Retina (tissue), 1 donor: Measurements from ENCODE around the gene SERPINA3.

ENCODE experiments used
- DNase-seq: peaks from one replicate; pipeline ENCODE4 v3.0.0-alpha.2; 2016

The SERPINA3 gene

DNA sequence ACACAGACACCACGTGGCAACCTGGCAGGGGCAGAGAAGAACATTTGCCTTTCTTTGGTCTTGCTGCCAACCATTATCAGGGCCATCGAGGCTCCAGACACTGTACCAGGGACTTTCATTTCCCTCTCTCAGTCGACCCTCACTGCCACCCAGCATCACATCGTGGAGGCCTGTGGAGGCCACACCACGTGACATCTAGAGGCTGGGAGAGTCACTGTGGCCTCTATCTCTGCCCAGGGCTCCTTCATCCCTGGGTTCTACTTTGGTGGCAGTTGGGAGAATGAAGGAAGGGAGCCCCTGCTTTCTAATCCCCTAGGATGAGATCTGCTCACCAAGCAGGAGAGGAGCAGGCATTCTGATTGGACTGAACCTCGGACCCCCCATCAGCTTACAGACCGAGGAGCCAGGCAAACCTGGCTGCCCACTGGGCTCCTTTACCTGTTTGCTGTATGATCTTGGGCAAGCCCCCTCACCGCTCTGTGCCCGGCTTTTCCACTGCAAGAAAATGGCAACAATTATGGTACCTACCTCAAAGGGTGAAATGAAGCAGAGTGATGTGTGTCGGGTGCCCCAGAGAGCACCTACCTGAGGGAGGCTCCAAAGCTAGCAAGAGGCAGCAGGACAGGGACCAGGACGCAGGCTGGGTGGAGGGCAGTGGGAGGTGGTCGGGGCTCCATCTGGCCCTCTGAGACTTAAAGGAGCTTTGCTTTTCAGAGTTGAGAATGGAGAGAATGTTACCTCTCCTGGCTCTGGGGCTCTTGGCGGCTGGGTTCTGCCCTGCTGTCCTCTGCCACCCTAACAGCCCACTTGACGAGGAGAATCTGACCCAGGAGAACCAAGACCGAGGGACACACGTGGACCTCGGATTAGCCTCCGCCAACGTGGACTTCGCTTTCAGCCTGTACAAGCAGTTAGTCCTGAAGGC is 1.8 kb downstream of the SERPINA3 start:
- no peak for DNase-seq

GRCh38 chr14:94614802-94615201 is 2.6 kb downstream of the SERPINA3 start:
- no peak for DNase-seq

GRCh38 chr14:94615254-94615653 is 3.1 kb downstream of the SERPINA3 start:
- DNase-seq = no peak

- DNase-seq = no peak
These were observed 3.8 kb downstream of the SERPINA3 start for GRCh38 chr14:94615823-94616570.

- DNase-seq = no peak
These were observed 5.3 kb downstream of the SERPINA3 start for GRCh38 chr14:94617366-94617941.

- no peak for DNase-seq
These were observed 6.0 kb downstream of the SERPINA3 start for GRCh38 chr14:94617988-94618822.

DNA sequence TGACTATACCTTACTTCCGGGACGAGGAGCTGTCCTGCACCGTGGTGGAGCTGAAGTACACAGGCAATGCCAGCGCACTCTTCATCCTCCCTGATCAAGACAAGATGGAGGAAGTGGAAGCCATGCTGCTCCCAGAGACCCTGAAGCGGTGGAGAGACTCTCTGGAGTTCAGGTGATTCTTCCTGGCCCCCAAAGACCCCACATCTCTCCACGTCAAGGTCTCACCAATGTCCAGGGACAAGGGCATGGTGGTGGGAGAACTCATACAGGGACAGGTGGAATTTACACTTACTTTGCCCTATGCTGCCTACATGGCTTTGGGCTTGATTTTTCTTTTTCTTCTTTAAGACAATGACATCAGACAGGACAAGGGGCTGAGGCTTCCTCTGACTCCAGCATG is 7.1 kb downstream of the SERPINA3 start:
- no peak for DNase-seq

DNA sequence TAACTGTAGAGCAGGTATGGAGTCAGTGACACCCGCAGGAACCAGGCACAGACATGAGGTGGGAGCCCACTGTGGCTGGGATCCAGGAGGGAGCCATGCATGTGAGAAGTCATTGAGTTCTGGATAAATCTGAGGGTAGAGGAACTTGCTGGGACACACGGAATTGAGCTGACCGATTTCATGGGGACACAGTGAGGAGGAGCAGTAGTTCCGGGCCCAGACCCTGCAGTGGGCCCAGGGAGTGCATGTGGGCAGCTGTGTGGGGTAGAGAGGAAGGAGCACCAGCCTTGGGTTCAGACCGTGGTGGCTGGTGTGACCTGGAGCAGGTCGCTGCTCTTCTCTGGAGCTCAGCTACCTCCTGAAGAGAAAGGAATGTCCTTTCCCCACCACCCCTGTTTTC is 8.4 kb downstream of the SERPINA3 start:
- DNase-seq = no peak

DNA sequence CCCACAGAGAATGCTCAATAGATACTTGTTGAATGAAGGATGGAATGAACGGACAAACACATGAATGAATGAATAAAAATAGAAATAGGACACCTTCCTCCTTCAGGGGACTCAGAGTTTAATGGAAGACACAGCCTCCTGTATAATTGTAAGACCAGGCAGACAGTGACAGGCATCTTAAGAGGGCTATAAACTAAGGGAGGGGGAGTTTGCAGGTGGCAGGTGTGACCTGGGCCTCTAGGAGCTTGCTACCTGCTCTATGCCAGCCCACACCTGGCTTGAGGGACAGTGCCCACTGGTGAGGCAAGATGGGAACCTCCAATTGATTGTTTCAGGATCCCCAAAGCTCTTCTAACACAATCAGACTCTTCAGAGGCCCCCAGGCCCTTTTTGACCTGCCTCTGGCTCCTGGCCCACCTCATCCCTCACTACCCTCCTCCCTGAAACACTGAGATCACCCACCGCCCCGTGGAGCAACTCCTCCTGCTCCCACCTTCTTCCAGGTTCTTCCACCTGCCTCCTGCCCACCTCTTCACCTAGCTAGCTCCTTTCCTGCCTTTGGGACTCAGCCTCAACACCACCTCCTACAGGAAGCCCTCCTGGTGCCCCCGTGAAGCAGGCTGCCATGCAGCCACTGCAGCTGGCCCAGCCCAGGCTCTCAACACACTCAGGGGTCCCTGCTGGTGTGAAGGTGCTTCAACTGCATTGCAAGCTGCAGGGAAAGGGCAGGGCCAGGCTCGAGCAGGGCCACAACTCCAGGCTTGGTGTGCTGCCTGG is 9.4 kb downstream of the SERPINA3 start:
- no peak for DNase-seq

- no peak for DNase-seq
These were observed 10.6 kb downstream of the SERPINA3 start for GRCh38 chr14:94622653-94623421.

- no peak for DNase-seq
These were observed 11.2 kb downstream of the SERPINA3 start for GRCh38 chr14:94623422-94623809.

- no peak for DNase-seq
These were observed 11.8 kb downstream of the SERPINA3 start for GRCh38 chr14:94623856-94624499.

DNA sequence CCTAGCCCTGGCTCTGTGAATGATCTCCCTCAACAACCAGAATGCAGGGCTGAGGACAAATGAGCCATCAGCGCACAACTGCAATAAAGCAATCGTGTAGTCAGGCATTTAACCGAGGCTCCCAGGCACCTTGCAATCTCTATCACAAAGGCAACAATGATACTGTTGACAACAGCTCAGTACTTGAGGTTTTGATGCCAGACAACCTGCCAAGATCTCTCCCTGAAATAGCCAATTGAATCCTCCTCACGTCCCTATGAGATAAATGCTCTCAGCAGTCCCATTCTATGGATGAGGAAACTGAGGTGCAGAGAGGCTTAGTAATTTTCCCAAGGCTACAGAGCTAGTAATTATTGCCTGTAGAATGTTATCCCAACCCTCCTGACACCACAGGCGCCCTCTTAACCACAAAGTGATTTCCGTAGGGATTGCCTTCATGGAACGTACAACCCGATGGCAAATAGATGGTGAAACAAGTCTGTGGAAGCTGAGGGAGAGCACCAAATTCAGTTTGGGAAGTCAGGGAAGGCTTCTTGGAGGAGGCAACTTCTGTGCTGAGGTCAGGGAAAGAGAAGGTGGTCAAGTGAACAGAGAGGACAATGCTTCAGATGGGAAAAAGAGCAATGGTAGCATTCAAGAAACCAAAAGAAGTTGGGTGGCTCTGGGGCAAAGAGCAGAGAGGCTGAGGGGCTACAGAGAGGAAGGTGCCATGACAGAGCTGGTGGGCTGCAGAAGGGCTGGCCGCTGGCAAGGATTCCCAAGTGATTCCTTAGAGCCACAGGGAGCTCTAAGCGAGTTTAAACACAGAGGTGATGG is 12.6 kb downstream of the SERPINA3 start:
- DNase-seq = no peak

DNA sequence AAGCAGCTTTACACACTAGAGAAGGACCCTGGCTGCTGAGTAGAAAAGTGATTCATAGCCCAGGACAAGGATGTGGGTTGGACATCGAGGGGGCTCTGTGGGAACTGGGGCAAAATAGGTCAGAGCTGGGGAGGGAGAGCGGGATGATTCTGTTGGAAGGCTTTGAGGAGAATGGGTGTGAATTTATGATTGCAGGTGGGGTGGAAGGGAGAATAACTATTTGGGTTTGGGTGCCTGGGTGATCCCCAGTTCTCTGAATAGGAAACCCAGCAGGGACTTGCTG is 13.1 kb downstream of the SERPINA3 start:
- DNase-seq = no peak

GRCh38 chr14:94628578-94628977 is 16.4 kb downstream of the SERPINA3 start:
- no peak for DNase-seq

- DNase-seq = no peak
These were observed 18.2 kb downstream of the SERPINA3 start for GRCh38 chr14:94630396-94630795.

DNA sequence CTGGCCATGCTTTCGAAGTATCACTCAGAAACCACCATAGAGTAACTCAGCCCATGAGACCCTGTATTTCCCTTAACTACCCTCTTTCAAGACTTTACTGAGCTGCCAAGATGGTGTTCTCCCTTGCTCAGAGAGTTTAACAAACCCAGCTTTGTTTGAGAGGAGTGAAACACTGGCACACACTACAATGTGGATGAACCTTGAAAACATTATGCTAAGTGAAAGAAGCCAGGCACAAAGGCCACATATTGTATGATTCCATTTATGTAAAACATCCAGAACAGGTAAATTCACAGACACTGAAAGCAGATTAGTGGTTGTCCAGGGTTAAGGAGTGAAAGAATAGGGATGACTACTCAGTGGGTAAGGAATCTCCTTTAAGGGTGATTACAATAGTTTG is 18.9 kb downstream of the SERPINA3 start:
- DNase-seq = no peak

DNA sequence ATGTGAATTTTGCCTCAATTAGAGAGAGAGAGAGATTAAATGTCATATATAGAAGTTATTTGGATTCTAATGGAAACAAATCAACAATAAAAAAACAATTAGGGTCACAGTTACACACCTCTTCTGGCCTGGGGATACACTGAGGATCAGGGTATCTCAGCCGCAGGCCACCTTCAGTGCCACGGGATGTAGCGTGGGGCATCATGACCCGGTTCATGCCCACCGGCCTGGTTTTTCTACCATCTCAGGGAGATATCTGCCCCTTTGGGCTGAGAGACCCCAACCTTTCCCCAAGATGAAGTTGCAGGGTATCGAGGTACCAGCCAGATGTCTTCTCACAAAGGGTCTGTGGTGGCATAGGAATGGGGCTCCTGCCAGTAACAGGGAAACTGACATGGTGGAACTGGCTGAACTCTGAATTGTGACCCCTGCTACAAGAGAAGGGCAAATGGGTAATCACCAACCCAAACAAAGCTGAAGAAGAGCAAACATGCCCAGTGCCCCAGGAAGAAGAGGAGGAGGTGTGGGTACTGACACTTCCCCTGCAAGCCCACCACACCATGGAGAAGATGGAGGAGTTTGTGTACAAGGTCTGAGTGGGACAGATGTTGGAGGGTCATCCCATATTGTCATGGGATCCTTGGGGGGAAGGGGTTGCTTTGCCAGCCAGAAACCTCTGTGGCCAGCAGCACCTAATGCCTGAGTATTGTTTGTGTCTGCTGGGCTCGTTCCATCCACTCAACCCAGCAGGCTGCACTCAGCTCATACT is 19.5 kb downstream of the SERPINA3 start:
- DNase-seq = no peak

- DNase-seq = no peak
These were observed 20.1 kb downstream of the SERPINA3 start for GRCh38 chr14:94632305-94632590.
